Measurements from ENCODE around the gene ZC3H18.

GRCh38 chr16:88595101-88595500 is 24.9 kb downstream of the ZC3H18 start:
- TF ChIP-seq, protein P1, sequence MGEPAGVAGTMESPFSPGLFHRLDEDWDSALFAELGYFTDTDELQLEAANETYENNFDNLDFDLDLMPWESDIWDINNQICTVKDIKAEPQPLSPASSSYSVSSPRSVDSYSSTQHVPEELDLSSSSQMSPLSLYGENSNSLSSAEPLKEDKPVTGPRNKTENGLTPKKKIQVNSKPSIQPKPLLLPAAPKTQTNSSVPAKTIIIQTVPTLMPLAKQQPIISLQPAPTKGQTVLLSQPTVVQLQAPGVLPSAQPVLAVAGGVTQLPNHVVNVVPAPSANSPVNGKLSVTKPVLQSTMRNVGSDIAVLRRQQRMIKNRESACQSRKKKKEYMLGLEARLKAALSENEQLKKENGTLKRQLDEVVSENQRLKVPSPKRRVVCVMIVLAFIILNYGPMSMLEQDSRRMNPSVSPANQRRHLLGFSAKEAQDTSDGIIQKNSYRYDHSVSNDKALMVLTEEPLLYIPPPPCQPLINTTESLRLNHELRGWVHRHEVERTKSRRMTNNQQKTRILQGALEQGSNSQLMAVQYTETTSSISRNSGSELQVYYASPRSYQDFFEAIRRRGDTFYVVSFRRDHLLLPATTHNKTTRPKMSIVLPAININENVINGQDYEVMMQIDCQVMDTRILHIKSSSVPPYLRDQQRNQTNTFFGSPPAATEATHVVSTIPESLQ (CRISPR knock-in tag; IDR thresholded peaks at IDR 0.05) = no peak
- TF ChIP-seq CTCF (IDR thresholded peaks at IDR 0.05) = no peak
- TF ChIP-seq CREB1 (CRISPR knock-in tag; IDR thresholded peaks at IDR 0.05) = no peak
- TF ChIP-seq MAX (CRISPR knock-in tag; IDR thresholded peaks at IDR 0.05) = no peak
- no peak for TF ChIP-seq ZNF512 (CRISPR knock-in tag; IDR thresholded peaks at IDR 0.05; ENCODE audit: borderline replicate concordance)
- no peak for TF ChIP-seq ZNF263 (CRISPR knock-in tag; IDR thresholded peaks at IDR 0.05; ENCODE audit: low read depth)
- TF ChIP-seq ZNF317 (CRISPR knock-in tag; IDR thresholded peaks at IDR 0.05; ENCODE audit: borderline replicate concordance, low read depth) = no peak
- TF ChIP-seq TEAD4 (CRISPR knock-in tag; IDR thresholded peaks at IDR 0.05) = no peak
- no peak for TF ChIP-seq NR3C1 (CRISPR knock-in tag; conservative IDR thresholded peaks at IDR 0.05; ENCODE audit: low read depth)
- TF ChIP-seq SP1 (CRISPR knock-in tag; conservative IDR thresholded peaks at IDR 0.05) = no peak
- TF ChIP-seq, protein P2, sequence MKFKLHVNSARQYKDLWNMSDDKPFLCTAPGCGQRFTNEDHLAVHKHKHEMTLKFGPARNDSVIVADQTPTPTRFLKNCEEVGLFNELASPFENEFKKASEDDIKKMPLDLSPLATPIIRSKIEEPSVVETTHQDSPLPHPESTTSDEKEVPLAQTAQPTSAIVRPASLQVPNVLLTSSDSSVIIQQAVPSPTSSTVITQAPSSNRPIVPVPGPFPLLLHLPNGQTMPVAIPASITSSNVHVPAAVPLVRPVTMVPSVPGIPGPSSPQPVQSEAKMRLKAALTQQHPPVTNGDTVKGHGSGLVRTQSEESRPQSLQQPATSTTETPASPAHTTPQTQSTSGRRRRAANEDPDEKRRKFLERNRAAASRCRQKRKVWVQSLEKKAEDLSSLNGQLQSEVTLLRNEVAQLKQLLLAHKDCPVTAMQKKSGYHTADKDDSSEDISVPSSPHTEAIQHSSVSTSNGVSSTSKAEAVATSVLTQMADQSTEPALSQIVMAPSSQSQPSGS (CRISPR knock-in tag; IDR thresholded peaks at IDR 0.05; ENCODE audit: borderline replicate concordance, low read depth) = no peak
- no peak for TF ChIP-seq HMGA2 (CRISPR knock-in tag; IDR thresholded peaks at IDR 0.05)
- TF ChIP-seq ZNF219 (CRISPR knock-in tag; IDR thresholded peaks at IDR 0.05; ENCODE audit: borderline replicate concordance) = no peak

Measured in WTC11 (cell line).